ENCODE results near the gene QKI.

The QKI gene

DNA sequence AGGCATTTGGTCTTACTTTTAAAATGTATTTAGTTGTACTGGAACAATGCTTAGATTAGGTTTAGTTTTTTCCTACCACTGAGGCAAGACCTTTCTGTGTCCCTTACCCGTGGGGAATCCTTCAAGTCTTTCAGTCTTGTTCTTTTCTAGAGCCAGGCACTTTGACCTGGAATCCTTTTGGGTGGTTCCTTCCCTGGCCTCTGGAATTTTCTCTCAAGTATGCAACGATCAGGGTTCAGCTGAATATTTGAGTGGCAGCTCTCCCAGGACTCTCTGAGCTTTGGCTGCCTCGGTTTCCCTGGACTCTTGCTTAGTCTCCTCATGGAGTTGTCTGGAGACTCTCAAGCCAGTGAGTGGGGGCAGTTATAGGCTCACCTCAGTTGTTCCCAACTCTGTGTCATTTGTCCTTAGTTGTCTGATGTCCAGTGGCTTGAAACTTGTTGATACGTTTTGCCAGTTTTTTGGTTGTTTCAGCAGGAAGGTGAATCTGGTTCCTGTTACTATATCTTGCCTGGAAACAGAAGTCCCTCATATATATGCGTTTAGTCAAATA, 118.1 kb downstream of the QKI start:
- no peak for DNase-seq (ENCODE audit: low read depth in 2 of 2)

DNA sequence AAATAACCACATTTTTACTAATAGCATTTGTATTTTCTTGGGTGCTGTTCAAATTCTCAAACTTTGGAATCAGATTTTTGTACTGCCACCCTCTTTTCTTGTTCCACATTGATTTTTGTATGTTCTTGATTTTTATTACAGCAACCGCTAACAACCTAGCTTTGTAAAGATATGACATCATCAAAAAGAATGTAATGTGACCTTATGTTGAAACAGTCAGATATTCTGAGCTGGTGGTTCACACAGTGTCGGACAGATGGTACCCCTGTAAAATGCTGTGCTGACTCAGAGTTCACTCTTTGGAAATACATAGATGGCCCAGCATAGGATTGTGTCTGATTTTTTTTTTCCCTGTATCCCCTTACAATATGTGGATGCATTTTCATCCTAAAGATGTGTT, 118.9 kb downstream of the QKI start:
- no peak for DNase-seq (ENCODE audit: low read depth in 2 of 2)

DNA sequence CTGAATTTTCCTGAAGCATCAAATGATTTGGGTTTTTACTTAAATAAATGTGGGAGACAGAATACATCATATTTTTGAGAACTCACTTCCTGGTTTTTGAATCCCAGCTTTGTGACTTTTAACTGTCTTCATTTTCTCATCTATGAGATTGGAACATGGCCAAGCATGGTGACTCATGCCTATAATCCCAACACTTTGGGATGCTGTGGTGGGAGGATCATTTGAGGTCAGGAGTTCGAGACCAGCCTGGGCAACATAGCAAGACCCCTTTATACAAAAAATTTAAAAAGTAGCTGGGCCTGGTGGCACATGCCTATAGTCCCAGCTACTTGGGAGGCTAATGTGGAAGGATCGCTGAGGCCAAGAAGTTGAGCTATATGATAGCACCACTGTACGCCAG, 122.3 kb downstream of the QKI start:
- DNase-seq (ENCODE audit: low read depth in 2 of 2) = no peak

GRCh38 chr6:163538331-163538730, 123.8 kb downstream of the QKI start:
- DNase-seq (ENCODE audit: low read depth in 2 of 2) = no peak

DNA sequence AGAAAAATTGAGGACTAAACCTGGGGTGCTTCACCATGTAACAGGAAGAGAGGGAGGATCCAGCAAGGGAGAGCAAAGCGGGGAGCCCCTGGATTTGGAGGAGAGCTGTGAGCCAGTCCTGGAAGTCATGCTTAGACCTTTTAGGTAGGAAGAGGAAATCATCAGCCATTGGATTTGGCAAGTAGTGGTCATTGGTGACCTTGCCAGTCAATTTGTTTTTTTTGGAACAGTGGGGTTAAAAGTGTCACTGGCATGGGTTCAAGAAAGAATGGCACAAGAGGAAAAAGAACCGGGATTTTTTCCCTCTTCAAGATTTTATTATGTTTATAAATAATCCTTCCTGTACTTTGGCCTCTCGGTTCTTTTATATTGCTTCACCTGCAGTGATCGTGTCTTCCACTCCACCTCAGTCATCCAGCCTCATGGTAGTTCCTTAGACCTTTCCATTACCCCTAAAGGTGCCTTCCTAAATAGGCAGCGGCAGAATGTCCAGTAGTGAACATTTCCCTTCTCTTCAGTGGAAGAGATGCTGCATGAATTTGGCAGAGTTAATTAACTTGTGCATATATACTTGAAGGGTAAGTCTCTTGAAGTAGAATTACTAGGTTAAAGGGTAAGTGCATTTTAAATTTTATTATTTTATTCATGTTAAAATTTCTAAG, 124.7 kb downstream of the QKI start:
- DNase-seq (ENCODE audit: low read depth in 2 of 2) = no peak

DNA sequence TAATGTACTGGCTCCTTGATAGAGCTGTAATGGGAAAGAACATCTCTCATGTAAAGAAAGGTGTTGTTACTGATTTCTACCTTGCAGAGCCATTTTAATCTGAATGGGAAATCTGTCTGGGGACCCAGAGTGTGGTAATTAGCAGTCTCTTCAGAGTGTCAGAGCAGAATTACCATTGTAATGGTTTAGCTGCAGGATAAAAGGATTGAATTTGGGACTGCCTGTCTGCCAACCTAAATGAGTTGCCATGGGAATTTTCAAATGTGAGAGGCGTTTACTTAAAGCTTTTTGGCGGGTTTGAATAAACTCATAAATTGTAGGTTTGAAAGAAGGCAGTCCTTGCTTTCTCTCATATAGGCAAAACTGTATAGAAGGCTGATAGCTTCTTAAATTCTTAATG, 128.8 kb downstream of the QKI start:
- no peak for DNase-seq (ENCODE audit: low read depth in 2 of 2)

GRCh38 chr6:163545370-163545769, 130.9 kb downstream of the QKI start:
- DNase-seq (ENCODE audit: low read depth in 2 of 2) = no peak

DNA sequence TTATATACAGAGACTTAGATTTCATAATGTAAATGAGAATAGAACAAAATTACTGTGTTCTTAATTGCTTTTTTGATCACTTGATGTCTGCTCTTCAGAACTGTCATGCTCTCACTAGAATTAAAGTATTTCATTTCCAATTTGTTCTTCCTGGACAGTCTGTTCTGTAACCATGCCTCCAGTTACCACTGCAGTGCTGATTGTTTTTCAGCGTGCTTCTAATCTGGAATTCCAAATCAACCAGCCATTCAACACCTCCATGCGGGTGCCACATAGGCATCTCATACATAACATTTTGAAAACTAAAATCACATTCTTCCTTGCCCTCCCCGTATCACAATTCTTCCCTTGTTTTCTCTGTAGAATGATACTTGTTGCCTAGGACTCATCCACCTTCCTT, 132.8 kb downstream of the QKI start:
- DNase-seq (ENCODE audit: low read depth in 2 of 2) = no peak

DNA sequence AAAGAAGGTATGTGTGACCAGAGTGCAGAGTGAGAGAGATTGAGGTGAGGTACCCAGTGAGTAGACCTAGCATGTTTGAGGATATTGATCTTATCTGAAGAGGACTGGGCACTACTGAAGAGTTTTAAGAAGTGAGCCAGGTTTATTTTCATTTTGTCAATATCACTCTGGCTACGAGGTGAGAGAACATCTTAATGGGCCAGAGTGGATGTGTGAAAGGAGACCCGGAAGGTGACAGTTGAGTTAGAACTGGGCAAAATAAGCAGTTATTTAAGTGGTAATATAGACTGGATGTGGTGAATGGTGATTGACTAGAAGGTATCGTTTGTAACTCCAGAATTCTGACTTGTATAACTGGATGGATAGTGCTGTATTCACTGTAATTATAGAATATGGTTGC, 134.1 kb downstream of the QKI start:
- DNase-seq (ENCODE audit: low read depth in 2 of 2) = no peak

- no peak for DNase-seq (ENCODE audit: low read depth in 2 of 2)
These were observed 139.5 kb downstream of the QKI start for GRCh38 chr6:163554032-163554431.

GRCh38 chr6:163554663-163555062, 140.1 kb downstream of the QKI start:
- peak; percentile 12 to 40 for DNase-seq (ENCODE audit: low read depth in 2 of 2)

DNA sequence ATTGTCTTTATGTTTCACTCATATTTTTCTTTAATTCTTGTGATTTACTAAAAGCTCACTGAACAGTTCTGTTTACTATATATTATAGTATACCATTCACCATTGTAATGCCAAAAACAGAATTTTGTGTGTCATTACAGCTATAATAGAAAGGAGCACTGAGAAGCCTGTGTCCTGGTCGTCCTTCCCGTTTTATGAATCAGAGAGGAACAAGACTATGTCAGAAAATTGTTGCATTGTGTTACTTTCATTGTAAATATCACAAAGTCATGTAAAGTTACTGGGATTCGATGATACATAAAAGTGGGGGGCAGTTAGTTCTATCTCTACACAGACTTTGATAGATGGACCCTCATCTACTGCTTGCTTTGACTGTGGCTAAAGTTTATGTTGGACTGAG, 145.1 kb downstream of the QKI start:
- no peak for DNase-seq (ENCODE audit: low read depth in 2 of 2)

DNA sequence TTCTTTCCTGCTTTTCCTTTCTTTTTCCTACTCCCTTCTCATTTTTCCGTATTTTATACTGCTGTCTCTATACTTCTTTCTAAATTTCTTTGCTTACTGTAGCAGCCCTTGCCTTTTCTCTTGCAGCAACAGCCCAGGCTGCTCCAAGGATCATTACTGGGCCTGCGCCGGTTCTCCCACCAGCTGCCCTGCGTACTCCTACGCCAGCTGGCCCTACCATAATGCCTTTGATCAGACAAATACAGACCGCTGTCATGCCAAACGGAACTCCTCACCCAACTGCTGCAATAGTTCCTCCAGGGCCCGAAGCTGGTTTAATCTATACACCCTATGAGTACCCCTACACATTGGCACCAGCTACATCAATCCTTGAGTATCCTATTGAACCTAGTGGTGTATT, 148.8 kb downstream of the QKI start:
- DNase-seq (ENCODE audit: low read depth in 2 of 2) = no peak

DNA sequence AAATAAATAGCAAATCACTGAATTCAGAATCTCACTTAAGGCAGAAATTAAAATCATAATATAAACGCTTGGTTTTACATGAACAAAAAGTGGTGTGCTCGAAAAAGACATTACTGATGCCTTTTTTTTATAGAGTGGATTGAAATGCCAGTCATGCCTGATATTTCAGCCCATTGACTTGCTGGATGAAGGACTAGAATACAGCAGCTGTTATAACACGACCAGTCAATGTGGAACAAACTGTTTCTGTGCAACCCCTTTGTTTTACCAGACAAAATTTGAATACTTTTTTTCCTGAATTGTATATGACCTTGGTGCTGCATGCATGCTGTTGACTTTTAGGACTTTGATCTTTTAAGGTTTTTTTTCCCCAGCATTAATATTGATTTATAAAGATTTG, 150.0 kb downstream of the QKI start:
- DNase-seq (ENCODE audit: low read depth in 2 of 2) = no peak

- no peak for DNase-seq (ENCODE audit: low read depth in 2 of 2)
These were observed 150.6 kb downstream of the QKI start for GRCh38 chr6:163565140-163565539.

- DNase-seq (ENCODE audit: low read depth in 2 of 2) = no peak
These were observed 151.5 kb downstream of the QKI start for GRCh38 chr6:163566056-163566455.

GRCh38 chr6:163568275-163568674, 153.8 kb downstream of the QKI start:
- no peak for DNase-seq (ENCODE audit: low read depth in 2 of 2)

DNA sequence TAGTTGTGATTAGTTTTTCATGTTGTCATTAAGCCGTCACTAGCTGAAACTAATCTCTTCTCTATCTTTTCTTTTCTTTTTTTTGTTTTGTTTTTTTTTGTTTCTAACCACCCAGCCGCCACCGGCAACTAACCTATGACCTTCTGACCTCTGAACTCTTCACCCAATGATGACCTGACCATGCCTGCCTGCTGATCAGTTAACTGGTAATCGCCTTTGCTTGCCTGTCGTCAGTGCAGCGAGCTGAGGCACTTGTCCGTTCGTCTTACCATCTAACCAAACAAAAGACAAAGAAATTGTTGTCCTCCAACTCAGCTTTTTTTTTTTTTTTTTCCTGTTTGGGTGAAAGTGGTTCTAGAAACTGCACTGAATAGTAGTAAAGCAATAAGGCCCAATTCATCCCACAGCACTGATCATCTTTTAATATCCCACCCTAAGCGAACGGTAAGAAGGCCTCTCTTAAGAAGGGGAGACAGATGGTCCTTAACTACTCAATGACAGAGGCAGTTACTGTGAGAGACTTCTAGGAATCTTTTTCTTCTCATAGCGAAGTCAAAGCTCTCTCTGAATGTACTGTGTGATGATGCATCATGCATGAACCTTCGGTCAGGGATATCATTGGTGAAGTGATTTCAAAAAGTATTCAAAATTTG, 156.2 kb downstream of the QKI start:
- DNase-seq (ENCODE audit: low read depth in 2 of 2) = no peak

GRCh38 chr6:163571730-163572129, 157.2 kb downstream of the QKI start:
- no peak for DNase-seq (ENCODE audit: low read depth in 2 of 2)

DNA sequence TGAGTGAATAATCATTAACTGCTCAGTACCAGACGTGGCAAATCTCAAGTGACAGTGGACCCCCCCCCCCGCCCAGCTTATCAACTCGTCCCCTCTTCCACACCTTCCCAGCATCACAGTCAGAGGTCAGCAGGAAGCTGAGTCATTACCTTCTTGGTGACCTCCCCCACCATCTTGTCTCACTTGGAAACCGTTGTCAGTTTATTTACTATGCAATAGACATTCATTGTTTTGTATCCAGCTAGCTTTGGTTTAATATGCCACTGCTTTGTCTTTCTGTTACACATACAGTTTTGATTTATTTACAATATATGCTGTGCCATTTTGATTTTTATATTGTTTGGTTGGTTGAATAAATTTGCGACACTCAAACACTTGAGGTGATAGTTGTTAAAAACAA, 158.1 kb downstream of the QKI start:
- no peak for DNase-seq (ENCODE audit: low read depth in 2 of 2)

GRCh38 chr6:163573503-163574179, 159.1 kb downstream of the QKI start:
- no peak for DNase-seq (ENCODE audit: low read depth in 2 of 2)

DNA sequence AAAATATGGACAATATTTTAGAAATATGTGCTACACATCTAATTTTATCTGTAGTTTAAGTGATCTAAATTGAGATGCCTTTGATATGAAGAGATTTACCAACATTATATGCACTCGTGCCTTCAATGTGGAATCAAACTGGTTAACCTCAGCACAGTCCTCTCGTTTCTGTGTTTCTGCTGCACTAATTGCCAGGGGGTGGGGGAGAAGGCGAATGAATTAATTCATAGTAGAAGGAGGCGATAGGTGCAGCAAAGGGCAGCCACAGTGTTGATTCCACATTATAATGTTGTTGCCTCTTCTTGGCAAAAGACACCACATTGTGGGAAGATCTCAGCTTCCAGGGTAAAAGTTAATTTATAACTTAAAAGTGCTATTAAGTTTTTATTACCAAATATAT, 161.6 kb downstream of the QKI start:
- no peak for DNase-seq (ENCODE audit: low read depth in 2 of 2)

- no peak for DNase-seq (ENCODE audit: low read depth in 2 of 2)
These were observed 162.9 kb downstream of the QKI start for GRCh38 chr6:163577404-163577803.
